GM19455 (cell line): ENCODE data around the gene CASP8AP2.
A peak's percentile ranks its signal among the peaks of the same experiment; 100 is the strongest.
"Not testable (repeated sequence)": the region's sequence is repeated elsewhere in the genome, so short reads cannot be mapped to it uniquely, and the experiment has no call there.

ENCODE experiments used
- ATAC-seq: cut with Tn5 transposase; IDR thresholded peaks from one replicate; pipeline ENCODE4 v1.9.1; 2021; ENCODE audit not compliant: unreplicated experiment

The CASP8AP2 gene

DNA sequence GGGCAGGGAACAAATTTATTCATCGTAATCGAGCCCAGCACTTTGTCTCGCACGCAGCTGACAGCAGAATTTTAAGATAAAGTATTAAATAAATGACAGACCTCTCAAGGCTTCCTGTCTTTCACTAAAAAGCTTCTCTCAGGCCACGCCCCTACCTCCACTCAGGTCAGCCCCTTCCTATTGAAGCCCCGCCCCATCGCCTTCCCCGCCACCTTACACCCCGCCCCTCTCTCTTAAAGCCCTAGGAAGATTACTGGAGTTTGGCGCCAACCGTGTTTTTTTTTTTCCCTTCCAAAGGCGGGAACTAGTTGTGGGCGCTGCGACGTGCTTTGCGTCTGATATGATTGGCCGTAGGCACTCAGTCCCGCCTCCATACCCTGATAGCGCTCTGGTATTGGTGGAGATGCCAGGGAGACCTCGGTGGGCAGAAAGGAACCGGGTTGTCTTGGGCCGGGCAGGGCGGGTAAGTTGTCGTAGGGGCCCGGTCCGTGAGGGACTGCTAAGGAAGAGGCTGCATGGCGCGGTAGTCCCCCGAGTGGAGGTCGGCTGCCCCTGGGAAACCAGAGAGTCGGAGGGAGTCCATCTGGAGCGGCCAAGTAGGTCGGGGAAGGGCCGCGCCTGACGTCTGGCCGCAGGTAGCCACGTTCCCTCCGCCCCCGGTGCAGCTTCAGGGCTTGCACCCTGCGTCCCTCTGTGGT is at the start of gene CASP8AP2:
TSS of gene CASP8AP2 (plus strand) at position 409 of the 698 bp plus-strand sequence.
- ATAC-seq, result peak; percentile 96

DNA sequence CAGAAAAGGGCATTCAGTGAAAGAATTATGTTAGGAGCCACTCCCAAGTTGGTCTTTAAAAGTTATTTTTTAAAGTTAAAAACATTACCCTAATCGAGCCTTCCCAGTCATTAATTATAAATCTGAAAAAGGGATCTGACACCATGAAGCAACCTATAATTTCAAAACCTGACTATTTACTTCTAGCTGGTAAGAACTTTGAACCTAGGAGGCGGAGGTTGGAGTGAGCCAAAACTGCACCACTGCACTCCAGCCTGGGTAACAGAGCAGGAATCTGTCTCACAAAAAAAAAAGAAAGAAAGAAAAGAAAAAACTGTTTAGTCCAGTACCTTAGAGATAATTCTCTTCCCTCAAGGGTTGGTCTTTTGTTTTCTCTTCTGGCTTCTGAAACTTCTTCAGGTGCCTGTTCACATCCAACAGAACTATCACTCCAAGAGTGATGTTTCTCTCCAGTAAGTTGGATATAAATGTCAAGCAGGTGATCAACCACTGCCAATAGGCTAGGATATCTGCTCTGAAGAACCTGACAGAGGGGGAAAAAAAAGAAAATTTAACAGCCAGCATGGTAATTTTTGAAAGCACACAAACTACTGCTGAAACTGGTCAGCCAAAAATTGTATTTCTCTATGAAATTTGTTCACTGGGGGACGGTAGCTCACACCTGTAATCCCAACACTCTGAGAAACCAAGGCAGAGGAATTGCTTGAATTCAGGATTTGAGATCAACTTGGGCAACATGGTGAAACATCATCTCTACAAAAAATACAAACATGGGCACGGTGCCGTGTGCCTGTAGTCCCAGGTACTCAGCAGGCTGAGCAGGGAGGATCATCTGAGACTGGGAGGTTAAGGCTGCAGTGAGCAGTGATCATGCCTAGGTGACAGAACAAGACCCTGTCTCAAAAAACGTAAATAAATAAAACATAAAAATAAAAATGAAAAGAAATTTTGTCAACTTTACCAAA is 48.3 kb upstream of the CASP8AP2 start:
- ATAC-seq, result no peak

DNA sequence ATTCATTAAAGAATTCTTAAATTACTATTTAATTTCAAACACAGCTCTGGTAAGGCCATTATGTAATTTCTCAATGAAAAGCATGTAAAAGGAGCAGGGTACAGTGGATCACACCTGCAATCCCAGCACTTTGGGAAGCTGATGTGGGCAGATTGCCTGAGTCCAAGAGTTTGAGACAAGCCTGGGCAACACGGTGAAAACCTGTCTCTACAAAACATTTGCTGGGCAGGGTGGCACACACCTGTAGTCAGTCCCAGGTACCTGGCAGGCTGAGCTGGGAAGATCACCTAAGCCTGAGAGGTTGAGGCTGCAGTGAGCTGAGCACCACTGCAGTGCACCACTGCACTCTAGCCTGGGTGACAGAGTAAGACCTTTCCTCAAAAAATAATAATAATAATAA is 47.5 kb upstream of the CASP8AP2 start:
- ATAC-seq, result no peak

DNA sequence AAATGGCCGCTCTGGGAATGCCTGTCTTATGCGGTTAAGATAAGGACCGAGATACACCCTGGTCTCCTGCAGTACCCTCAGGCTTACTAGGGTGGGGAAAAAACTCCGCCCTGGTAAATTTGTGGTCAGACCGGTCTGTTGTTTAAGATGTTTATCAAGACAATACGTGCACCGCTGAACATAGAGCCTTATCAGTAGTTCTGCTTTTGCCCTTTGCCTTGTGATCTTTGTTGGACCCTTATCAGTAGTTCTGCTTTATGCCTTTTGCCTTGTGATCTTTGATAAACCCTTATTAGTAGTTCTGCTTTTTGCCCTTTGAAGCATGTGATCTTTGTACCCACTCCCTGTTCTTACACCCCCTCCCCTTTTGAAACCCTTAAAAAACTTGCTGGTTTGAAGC is 46.4 kb upstream of the CASP8AP2 start:
- not testable (repeated sequence) for ATAC-seq

DNA sequence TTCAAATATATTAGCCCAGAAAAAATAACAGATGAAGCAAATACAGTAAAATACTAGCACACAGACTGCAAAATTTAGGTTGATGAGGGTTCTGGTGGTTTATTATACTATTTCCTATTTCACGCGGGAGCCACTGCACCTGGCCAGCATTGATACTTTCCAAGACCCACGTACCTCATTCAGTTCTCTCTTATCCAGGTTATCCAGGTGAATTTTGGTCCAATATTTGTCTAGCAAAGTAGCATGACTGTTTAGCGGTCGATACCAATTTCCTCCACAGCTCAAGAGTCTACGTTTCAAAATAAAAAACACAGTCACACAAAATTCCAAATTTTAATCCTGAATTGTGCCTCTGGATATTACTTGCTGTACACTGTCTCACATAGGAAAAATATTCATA is 44.8 kb upstream of the CASP8AP2 start:
- no peak for ATAC-seq

DNA sequence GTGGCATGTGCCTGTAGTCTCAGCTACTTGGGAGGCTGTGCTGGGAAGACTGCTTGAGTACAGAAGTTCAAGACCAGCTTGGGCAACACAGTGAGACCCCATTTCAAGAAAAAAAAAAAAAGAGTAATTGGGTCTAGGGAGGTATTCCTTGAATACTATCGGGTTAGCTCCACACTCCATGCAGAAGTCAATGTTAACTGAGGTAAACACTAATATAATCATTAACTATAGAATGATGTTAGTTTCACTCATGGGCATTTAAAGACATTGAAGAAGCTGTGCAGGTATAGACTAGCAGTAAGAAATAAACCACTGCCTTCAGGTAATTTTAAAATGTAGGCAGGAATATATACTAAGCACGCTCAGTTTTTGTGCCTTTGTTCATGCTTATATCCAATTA is 42.7 kb upstream of the CASP8AP2 start:
- no peak for ATAC-seq

DNA sequence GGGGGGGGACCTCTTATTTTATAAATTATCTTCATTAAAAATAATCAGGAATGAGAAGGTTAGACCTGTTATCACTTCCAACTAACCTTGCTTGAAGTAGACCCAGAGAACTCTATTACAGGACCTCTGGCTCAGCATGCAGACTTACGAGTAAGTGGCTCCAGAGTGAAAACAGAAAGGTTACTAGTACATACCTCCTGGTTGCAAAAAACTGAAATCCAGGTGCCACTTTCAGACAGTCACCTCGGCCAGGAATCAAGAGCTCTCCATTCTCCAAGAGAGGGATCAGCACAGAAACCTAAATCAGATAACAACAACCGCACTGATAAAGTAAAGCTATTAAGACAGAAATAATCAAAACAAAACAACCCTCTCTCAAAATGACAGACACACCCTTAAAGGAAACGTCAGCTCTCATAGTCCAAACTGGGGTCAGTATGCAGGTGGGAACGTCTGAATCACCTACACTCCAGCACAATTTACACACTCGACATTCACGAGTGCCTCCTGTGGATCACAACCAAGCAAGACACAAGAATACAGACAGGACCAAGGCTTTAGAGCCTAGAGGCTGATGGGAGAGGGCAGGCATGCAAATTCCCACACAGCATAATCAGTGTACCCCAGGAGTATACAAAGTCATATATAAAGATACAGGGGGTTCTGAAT is 41.9 kb upstream of the CASP8AP2 start:
- ATAC-seq, result no peak

DNA sequence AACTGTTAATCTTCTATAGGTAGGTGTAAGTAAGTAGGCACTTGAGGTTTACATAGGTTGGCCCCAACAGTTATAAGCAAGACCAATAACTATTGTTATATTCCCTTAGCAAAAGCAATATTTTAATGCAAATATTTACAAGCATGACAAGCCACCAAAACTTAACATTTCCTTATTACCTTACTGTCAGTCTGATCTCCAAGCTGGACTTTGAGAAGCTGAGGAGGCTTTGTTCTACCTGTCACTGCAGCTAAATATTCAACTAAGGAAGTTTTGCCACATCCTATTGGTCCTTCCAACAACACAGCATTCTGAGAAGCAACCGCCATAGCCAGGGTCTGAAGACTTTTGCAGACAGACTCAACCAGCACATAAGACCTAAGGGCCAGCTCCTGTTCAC is 39.7 kb upstream of the CASP8AP2 start:
- ATAC-seq, result no peak

DNA sequence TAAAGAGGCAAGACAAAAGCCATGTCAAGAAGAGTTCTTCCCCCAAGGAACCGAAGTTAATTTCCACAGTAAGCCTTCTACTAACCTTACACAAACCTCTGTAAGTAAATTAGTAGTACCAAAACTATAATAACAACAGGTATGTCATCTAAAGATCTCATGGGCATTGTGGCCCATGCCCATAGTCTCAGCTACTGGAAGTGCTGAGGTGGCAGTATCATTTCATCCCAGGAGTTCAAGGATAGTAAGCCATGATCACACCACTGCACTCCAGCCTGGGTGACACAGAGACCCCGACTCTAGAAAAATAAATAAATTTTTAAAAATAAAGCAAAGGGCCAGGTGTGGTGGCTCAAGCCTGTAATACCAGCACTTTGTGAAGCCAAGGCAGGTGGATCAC is 39.3 kb upstream of the CASP8AP2 start:
- no peak for ATAC-seq

DNA sequence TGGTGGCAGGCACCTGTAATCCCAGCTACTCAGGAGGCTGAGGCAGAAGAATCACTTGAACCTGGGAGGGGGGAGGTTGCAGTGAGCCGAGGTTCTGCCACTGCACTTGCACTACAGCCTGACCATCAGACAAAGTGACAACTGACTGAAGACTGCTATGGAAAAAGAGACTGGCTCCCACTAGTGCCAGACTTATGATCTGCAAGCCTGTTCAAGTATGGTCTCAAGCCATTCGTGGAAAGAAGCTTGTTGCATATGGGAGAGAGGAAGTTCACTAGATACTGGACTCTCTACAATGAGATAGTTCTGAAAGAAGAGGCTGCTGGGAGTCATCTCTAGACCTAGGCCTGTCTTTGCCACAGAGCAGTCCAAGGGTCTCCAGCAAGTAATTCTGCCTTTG is 36.8 kb upstream of the CASP8AP2 start:
- ATAC-seq, result peak; percentile 78

DNA sequence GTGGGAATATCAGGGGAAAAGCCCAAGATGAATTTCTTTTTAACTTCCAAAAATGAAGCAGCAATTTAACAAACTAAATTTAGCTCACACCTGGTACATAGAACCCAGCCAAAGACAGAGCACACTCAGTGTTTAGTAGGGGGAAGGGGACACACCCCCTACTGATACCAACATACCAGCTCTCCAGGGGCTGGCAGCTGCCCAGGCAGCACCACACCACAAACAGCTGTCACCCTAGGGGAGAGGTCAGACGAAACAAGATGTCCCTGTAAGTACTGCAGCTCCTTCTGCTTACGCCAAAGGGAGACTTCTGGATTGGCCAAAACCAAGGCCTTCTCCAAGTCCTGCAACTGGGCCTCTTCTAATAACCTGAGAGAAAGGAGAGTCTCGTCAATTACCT is 36.1 kb upstream of the CASP8AP2 start:
- no peak for ATAC-seq

DNA sequence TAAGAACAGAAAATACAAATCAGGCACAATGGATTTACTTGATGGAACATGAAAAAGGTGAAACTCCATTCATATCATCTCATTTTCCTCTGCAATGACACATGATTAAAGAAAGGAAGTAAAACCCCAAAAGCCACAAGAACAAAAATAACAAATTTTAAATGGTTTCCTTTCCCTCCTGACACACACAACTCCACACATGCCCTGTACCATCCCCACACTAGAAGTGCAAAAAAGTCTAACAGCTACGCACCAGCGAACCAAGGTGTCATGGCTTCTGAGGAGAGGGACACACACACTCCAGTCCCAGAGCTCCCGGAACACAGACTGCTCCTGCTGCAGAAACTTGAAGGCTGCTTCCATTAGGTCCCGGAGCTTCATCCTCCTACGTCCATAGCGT is 35.4 kb upstream of the CASP8AP2 start:
- ATAC-seq, result no peak

DNA sequence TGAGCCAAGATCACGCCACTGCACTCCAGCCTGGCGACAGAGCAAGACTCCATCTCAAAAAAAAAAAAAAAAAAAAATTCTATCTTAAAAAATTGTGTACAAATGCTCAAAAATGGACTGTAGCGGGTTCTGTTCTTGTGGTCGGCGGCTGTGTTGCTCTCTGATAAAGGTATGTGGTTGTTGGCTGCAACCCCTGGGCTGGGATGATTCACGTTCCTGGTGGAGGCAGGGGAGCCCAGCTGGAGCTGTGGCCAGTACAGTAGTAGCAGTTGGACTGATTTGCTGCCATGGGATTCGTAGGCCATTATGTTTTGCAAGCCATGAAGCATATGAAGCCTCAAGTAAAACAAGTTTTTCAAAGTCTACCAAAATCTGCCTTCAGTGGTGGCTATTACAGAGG is 32.4 kb upstream of the CASP8AP2 start:
- ATAC-seq, result no peak

DNA sequence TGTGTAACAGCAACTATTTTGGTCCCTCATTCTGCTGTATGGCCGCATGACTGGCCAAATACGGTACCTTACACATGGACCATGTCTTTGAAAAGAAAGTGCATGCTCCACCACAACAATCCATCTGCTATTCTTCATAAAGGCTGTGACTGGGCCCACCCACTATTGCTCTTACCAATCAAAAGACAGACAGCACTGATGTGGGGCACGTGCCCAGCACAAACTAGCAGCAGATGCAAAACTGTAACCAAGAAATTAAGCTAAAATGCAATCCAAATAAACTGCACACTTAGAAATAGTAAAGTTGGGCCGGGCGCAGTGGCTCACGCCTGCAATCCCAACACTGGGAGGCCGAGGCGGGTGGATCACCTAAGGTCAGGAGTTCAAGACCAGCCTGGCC is 30.6 kb upstream of the CASP8AP2 start:
- ATAC-seq, result no peak

DNA sequence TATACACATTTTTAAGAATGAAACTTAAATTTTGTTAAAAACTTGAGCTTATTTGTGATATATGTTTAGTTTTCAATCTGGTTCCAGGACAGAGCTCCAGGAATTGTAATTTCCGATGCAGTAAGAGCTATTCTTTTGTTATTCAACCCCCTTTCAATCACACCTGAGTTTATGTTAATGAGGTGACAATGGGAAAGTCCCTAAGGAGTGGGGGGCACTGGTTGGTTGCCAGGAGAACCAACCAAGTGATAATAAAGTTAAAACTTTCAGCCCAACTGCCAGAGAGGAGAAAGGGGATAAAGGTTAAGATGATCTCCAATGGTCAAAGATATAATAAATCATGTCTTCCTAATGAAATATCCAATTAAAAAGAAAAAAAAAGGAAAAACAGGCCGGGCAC is 29.9 kb upstream of the CASP8AP2 start:
- ATAC-seq, result no peak

DNA sequence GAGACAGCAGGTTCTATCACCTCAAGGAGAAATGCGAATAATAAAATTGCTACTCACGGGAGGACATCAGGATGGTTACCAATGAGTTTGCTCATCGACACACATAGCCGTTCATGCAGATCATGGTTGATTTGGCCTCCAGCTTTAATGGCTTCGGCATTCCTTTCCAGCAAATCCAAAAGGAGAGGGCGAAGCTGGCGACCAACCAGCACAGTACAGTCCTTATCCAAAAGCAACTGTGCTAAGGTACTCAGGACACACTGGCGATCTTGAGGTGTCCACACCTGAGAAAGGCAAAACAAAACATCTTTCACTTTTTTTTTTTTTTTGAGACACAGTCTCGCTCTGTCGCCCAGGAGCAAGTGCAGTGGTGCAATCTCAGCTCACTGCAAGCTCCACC is 26.4 kb upstream of the CASP8AP2 start:
- no peak for ATAC-seq

DNA sequence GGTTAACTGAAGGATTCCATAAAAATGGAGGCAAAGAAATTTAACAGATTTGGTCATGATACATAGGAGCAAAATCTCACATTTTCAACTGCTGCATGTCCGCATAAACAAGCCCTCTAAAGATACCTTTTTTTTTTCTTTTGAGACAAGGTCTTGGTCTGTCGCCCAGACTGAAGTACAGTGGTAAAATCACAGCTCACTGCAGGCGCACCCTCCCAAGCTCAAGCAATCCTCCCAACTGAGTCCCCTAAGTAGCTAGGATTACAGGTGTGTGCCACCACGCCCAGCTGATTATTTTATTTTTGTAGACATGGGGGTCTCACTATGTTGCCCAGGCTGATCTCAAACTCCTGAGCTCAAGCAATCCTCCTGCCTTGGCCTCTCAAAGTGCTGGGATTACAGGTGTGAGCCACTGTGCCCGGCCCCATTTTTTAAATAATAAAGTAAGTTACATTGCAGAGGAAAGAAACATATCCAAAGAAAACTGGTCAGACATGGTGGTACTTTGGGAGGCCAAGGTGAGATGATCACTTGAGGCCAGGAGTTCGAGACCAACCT is 23.8 kb upstream of the CASP8AP2 start:
- ATAC-seq, result no peak

DNA sequence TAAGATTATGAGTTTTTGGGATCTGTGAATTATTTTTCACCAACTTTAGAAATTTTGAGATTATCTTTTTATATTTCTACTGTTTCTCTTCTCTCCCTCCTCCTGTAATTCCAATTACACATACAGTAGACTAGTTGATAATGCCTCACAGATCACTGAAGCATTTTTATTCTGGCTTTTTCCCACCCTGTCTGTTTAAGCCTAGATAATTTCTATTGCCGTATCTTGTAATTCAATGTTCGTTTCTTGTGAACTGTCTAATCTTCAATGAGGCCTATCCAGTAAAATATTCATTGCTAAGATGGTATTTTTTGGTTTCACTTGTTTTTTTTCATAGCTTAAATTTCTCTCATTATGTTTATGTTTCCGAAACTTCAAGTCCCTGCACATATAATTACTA is 22.1 kb upstream of the CASP8AP2 start:
- no peak for ATAC-seq

DNA sequence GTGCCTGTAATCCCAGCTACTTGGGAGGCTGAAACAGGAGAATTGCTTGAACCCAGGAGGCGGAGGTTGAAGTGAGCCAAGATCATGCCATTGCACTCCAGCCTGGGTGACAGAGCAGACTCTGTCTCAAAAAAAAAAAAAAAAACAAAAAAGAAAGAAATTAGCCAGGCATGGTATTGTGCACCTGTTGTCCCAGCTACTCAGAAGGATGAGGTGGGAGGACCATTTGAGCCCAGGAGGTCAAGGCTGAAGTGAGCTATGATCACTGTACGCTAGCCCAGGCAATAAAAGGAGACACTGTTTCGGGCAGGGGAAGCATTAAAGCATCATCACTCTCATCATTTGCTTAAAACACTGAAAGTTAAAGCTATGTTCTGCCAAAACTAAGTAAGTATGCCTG is 16.3 kb upstream of the CASP8AP2 start:
- not testable (repeated sequence) for ATAC-seq

DNA sequence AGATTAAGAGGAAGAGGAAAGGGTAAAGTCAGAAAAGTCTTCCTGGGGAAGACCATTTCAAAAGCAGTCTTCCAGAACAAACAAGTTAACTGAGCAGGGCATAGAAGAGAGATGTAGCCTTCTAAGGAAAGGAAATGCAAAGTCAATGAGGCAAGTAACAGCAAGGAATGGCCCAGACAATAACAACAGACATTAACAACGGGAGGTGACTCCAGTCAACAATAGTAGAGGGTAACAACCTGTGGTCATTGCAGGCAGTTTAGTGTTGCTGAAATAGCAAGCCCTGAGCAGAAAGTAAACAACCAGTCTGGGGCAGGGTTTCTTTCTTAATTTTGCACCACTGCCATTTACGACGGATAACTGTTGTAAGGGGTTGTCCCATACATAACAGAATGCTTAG is 12.2 kb upstream of the CASP8AP2 start:
- no peak for ATAC-seq

DNA sequence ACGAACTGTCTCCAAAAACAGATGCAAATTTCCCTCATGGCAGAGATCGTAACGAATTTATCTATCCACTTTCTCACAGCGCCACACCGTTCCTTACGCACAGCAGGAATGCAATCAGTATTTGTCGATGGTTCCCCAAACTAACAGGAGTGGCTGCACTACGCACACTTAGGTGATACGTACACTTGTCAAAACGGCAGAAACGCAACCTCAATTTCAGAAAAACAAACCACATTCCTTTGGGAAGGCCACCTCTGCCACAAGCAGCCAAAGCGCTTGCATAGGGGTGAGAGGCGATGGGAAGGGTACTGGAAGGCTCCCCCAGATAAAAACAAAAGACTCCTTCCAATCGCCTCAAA is 10.7 kb upstream of the CASP8AP2 start:
- peak; percentile 26 for ATAC-seq
